OCI-LY1 (cell line): Measurements from ENCODE around the gene PPIL4.

Source experiments
- EZH2 ChIP-seq: fragments of 200-600 bp; sonication (generic), shearing (Covaris generic); IDR thresholded peaks from 2 replicates; pipeline ENCODE4 v1.8.0; 2017; ENCODE audit warnings: borderline replicate concordance, mixed run types, mild to moderate bottlenecking, antibody characterized with exemption, low read length, moderate library complexity, mixed read lengths
- TF ChIP-seq, protein P1 (sequence below): fragments of 200-600 bp; sonication (generic), shearing (Covaris generic); IDR thresholded peaks from 2 replicates; pipeline ENCODE4 v1.5.1; 2017; ENCODE audit warnings: mild to moderate bottlenecking, antibody characterized with exemption, low read length, moderate library complexity, mixed read lengths

DNA sequence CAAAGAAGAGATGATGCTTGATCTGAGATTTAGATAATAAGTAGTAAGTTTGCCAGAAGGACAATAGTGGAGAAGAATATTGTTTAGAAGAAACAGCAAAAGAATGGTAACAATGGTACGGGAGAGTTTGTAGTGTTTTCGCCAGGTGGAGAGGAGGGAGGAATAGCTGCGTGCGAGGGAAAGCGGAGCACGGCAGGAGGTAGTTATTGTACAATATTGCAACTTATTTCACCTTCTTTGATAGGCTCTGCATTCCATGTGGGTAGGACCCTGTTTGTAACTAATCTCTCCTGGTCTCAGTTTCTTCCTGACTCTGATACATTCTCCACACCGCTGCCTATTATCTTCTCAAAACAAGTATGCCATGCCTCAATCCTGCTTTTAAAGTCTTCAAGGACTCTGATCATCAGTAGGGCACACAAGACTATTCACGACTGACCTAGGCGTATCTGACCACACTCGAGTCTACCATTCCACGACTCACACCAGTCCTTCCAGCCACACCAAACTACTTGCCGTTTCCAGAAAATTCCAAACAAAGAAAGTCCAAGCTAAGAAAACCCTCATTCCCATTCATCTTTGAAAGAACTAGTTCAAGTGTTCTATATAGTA is 1.1 kb downstream of the PPIL4 start:
- TF ChIP-seq, protein P1, sequence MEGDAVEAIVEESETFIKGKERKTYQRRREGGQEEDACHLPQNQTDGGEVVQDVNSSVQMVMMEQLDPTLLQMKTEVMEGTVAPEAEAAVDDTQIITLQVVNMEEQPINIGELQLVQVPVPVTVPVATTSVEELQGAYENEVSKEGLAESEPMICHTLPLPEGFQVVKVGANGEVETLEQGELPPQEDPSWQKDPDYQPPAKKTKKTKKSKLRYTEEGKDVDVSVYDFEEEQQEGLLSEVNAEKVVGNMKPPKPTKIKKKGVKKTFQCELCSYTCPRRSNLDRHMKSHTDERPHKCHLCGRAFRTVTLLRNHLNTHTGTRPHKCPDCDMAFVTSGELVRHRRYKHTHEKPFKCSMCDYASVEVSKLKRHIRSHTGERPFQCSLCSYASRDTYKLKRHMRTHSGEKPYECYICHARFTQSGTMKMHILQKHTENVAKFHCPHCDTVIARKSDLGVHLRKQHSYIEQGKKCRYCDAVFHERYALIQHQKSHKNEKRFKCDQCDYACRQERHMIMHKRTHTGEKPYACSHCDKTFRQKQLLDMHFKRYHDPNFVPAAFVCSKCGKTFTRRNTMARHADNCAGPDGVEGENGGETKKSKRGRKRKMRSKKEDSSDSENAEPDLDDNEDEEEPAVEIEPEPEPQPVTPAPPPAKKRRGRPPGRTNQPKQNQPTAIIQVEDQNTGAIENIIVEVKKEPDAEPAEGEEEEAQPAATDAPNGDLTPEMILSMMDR: no peak
- no peak for TF ChIP-seq EZH2
